ENCODE results near the gene KATNBL1.
A peak's percentile ranks its signal among the peaks of the same experiment; 100 is the strongest.

The KATNBL1 gene, protein sequence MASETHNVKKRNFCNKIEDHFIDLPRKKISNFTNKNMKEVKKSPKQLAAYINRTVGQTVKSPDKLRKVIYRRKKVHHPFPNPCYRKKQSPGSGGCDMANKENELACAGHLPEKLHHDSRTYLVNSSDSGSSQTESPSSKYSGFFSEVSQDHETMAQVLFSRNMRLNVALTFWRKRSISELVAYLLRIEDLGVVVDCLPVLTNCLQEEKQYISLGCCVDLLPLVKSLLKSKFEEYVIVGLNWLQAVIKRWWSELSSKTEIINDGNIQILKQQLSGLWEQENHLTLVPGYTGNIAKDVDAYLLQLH

DNA sequence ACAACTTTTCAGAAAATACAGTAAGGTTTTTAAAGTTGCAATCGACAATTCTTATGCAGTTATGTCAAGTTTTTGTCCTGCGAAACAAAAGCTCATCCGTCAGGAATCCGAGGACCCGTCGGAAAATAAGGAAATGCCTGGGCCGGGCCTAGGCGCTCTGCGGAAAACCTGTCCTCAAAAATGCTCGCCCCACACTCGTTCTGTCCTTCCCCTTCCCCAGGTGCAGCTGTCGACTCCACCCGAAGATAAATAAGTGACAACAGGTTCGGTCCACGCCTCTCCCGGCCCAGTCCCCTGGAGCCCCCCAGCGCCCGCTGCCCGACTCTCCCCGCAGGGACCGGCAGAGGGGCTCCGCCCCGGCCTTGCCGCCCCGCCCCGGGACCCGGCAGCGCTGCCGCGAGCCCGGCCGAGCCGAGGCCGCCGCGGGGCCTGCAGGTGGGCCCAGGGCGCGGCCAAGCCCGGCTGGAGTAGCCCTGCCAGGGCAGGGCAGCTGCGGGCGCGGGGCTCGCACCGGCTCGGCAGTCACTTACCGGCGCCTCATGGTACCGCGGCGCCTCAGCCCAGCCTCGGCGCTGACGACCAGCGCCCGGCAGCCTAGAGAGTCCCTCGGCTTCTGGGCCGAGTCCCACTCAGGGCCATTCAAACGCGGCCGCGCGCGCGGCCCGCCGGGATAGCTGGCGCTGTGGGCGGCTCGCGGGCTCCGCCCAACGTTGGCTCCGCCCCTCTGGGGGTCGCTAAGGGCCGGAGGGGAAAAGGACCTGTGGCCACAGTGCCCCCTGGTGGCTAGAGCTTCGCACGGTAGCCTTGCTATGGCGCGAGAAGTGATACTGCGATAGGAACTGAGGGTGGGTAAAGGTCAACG lies at the start of gene KATNBL1:
Gene KATNBL1 (minus strand): TSS at position 676 of the 862 bp plus-strand sequence. CDS start 46,420 bp downstream, outside the sequence.
- peak; percentile 94 to 95 for DNase-seq

DNA sequence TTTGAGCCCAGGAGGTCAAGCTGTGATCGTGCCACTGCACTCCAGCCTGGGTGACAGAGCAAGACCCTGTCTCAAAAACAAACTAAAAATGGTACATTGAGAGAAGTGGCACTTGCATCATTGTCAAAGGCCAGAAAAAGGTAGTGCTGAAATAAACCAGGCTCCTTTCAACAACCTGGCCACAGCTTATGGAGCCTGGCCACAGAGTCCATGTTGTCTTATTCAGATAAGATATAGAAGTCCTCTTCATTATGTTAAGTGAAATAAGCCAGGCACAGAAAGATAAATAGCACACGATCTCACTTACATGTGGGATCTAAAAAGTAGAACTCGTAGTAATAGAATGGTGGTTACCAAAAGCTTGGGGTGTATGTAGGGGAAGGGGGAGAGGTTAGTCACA lies 49.7 kb upstream of the KATNBL1 start:
- DNase-seq = no peak

DNA sequence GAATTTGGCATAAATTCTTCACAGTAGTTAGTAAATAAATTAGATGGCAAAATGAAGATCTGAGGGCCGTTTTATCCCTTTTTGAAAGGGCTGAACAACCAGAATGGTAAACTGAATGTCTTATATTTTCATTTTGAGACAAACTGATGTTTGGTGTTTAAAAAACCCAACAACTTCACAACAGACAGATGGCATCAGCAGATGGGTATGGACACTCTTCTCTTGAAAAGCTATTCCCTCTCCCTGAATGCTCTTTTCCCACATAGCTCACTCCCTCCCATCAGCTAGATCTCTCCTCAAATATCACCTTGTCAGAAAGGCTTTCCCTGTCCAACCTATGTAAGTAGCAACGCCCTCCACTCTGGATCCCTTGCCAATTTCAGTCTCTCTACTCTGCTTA lies 48.3 kb upstream of the KATNBL1 start:
- DNase-seq = no peak

DNA sequence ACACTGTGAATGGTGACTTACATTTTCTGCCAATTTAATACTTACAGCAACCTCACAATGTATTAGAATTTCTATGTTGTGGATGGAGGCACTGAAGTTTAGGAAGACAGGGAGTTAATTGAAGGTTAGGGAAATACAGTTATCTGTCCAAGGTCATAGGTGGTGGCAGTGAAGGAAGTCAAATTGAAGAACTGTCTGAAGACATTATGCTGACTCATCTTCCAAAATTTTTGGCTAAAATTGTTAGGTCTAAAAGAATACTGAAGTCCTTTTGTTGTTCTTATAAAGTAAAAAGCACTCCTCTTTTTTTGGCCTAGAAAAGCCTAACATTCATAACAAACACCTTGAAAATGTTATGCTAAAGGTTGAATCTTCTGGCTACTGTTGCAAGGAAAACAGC lies 42.6 kb upstream of the KATNBL1 start:
- no peak for DNase-seq

DNA sequence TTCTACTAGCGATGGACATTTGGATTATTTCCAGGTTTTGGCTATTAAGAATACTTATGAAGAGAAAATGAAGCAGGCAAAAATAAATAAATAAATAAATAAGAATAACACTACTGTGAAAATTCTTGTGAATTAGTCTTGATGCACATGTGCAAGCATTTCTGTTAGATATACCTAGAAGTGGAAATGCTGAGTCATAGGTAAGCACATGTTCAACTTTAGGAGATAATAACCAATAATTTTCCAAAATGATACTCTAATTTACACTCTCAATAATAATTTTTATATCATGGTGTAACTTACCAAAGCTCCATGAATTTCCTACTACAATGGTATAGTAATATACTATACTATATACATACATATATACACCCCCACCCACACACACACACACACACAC lies 38.3 kb upstream of the KATNBL1 start:
- DNase-seq = no peak

DNA sequence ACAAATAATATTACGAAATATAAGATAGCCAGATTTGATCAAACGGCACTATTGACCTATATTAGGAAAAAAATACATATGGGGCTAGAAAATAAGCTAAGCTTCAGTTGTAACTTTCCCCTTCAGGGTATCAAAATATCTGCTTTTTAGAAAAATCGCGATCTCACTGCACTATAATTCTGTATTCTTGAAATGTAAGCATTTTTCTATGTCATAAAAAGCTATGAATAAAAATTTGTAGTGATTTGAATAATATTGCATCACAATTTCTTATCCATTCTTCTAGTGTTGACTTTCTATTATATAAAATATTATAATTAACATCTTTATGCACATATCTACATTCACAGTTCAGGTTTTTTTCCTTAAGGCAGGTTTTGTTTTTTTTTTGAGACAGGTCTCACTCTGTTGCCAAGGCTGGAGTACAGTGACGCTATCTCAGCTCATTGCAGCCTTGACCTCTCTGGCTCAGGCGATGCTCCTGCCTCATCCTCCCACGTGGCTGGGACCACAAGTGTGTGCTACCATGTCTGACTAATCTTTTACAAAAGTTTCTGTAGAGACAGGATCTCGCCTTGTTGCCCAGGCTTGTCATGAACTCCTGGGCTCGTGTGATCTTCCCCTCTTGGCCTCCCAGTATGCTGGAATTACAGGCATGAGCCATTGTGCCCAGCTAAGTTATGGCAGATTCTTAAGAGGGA lies 36.5 kb upstream of the KATNBL1 start:
- DNase-seq = no peak

DNA sequence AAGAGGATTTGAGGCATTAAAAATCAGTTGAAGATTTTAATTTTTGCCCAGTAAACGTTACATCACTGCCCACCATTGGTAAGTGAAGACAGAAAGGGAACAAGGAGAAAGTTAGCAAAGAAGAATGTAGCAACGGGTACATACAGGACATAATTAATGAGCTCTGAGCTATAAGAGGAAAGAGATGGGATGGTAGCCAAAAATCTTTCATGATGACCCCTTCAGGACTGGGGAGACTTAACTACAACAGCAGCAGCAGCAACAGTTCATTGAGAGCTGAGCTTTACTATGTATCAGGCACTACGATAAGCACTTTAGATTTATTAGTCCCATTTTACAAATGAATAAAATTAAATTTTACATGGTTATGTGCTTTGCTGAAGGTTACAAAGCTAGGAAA lies 33.3 kb upstream of the KATNBL1 start:
- no peak for DNase-seq

DNA sequence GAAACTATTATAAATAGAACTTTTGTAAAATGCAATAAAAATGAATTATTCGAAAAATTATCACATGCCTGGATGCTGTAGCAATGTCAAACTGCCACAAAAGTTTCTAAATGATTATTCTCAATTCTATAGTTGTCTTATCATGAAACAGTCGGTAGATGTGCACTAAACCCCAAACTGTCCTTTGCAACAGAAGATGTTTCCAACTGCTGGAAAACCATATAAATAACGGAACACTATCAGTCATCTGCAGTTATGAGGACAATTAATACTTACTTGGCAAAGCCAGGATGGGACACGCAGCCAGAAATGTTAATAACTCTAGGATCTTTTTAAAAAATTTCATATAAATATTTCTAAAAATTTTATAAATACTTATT lies 32.4 kb upstream of the KATNBL1 start:
- DNase-seq = no peak

DNA sequence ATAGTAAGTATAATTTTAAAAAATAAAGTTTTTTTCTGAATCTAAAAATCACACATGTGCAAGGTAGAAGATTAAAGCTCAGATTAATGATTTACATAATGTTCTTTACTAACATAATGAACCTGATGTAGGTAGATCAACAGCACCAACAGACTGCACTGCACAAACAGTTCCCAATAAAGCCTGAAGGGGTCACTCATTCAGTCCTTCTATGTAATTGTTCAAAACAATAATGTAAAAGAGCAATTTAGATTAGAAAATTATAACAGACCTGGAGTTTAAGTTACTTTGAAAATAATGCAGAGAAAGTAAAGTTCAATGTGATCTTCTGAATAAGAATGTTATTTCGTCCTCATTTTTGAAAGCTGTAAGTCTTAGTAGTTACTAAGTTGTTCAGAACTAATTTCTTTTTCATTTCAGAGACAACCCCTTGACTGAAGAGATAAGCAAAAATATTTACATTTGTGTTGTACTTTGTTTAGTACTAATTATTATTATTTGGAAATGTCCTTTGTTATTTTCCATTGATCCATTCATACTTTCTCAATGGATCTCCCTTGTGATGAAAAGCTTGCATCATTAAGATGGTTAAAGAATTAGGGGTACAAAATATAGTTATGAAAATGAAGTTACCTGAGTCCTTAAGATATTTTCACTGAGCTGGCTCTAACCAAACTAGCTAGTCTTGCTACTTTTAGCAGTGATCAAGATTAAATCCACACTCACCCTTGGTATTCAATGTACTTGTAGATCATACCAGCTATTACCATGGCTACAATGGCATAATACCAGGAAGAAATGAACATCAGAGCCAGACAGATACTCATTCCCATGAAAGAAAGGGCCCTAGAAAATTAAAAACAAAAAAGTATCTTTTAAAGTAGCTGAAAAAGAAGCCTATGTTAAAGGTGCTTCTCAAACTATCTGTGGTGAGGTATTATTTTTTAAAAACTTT lies 31.8 kb upstream of the KATNBL1 start:
- peak in 1 of 2 experiments; percentile 48 for DNase-seq

DNA sequence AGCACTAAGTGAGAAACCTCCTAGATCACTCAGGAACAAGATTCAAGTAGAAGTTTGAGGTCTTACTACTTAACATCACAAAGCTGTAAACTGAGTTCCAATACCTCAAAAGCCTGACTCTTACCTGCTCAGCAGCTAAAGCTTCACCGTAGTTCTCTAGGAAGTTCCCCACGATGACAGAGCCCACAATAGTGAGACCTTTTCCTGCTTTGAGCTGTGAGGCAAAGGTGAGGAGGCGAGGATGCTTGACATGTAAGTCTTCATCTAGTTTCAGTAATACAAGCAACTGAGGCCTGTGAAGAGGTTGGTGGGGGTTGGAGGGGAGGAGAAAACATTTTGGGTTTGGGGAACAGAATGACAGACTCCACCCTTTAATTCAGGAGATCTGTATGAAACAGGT lies 30.6 kb upstream of the KATNBL1 start:
- no peak for DNase-seq

DNA sequence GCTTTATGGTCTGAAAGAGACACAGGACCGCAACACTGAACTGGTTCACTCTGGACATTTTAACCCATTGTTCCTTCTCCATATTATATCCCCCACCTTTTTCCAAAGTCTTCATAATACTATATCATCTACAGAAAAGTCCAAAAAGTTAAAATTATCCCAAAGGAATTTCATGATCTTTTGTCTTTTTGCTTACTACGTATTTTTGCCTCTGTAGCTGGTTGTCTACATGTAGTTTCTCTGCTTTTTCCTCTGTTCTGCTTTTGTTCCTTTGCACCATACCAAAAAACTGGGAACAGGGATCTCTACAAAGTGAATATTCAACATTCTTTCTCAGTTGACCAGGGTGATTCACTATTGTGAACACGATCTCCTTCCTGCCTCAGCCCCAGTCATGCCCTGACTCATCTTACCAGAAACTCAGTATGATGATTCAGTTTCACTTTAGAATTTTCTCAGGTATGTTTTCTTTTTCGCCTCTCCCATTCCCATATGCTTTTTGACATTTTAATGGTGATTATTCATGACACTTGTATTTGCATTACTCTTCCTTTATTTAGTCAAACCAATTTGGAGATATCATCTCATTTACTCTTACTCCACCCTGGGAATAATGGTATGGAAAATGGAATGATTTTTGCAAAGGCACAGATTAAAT lies 29.4 kb upstream of the KATNBL1 start:
- no peak for DNase-seq

DNA sequence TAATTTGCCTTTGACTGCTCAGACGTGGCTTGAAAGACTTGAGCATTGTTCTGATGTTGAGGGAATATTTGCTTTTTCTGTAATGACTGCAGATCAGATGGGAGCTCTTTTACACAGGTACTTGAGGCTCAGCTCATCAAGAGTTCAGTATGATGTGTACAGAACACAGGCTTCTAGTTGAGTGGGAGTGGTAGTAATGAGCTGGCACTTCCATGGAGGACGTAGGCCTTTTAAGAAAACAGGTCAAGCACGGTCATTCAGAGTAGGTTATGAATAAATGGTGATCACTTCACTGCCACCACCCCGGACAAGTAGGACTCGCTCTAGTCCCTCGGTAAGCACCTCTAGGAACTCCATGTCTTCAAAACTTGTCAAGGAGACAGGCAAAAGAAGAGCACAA lies 23.7 kb upstream of the KATNBL1 start:
- no peak for DNase-seq

DNA sequence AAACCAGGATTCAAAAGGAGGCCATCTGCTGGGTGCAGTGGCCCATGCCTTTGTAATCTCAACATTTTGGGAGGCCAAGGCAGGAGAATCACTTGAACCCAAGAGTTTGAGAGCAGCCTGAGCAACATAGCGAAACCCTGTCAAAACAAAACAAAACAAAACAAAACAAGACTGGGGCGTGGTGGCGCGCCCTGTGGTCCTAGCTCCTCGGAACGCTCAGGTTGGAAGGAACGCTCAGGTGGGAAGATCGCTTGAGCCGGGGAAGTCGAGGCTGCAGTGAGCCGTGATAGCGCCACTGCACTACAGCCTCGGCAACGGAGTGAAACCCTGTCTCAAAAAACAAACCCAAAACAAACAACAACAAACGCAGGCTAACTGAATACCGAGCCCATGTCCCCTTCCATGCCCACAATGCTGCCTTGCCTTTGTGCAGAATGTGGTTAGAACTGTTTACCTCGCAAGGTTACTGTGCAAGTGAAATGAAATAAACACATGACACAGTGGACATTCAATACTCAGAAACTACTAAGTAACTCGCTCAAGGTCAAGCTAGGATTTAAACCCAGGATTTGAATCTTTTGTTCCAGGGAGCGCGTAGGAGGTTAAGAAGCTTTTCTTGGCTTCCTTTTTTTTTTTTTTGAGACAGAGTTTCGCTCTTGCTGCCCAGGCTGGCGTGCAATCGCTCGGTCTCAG lies 14.2 kb upstream of the KATNBL1 start:
- DNase-seq = no peak

DNA sequence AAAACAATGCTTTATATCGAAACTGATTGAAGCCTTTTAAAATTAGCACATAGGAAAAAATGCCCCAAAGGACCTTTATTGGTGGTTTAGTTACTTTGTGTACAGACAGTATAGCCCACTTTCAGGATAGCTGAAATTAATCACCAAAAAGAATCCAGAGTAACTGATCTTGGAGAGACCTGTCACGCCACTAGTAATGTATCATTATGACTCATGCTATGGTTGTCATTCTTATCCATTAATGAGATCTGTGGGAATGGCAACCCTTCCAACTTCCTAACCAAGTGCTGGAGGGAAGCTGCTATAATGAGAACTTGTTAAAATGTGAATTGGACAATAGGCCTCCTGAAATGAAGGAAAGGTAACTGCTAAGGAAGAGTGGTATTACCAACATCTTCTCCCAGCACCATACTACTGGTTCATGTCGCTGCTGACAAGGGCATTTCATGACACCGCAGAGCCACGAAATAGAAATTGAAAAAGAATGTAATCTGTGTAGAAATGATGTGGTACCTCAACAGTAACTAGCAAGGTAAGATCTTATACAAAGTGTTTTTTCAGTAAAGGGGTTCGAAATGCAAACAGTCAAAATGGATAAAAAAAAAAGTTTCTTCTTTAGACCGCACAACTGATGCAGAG lies 7.8 kb upstream of the KATNBL1 start:
- no peak for DNase-seq

DNA sequence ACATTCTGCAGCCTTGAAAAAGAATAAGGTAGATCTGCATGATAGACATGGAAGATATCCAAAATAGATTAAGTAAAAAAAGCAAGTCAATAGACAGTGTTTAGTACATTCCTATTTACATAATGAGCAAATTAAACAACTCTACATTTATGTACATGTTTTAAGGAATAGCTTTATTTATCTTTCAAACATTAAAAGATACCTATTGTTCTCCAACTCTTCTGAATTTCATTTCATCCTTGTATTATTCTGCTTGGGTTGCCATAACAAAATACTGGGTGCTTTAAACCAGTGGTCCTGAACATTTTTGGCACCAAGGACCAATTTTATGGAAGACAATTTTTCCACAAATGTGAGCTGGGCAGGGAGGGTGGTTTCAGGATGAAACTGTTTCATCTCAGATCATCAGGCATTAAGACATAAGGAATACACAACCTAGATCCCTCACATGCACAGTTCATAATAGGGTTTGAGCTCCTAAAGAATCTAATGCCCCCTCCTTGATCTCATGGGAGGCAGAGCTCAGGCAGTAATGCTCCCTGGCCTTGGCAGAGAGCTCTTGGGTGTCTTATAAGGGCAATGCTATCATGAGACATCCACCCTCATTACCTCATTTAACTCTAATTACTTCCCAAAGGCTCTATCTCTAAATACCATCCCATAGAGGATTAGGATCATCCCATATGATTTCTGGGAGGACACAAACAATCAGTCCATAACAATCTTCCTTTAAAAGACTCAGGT lies 6.8 kb upstream of the KATNBL1 start:
- DNase-seq = no peak

DNA sequence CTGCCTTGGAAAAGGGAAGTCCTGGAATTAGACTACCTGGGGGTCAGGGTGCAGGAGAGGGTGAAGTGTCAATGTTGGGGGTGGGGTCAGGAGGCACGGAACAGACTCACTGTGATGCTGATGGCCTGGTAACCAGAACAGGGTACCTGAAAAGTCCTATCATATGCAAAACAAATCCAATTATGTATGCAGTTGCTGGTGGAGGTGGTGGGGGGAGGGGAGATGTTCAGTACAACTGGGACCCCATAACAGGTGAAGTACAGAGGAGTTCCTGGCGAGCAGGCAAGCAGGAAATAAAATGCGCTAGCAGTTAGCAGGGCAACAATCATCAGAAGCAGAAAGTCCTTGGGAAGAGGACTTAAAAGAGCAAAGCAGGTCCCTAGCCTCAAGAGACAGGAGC lies 4.2 kb upstream of the KATNBL1 start:
- DNase-seq = no peak

DNA sequence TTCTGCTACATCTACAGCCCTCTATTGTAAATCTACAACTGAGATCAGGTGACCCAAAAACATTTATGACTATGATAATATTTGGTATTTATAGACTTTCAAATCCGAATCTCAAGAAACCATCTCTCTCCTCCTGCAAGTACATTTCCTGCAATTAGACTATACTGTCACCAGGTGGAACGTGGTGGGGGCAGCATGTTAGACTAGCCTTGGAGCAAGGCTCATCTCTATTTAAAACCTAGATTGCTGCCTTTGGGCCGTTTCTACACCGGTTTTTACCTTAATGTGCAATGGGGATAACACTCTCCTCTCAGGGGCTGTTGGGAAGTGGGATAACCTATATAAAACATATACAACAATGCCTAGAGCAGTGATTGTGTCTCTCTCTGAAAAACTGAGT lies 3.8 kb upstream of the KATNBL1 start:
- DNase-seq = no peak

DNA sequence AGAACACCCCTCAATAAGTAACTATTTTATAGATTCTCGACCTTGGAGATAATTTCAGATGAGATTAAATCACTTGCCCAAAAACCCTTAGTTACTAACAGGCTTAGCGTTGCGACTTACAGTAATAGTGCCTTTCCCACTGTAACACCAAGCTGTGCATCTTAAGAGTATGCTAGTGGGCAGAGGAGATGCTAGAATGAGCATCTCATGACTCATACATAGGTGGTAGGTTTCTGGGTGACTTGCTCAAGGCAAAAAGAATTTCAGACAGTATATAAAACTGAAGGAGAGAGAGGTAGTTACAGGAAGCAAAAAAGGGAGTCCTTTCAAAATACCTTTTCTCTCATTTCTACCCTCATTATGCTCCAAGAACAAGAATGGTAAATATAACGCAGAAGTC lies 3.9 kb downstream of the KATNBL1 start:
- no peak for DNase-seq

DNA sequence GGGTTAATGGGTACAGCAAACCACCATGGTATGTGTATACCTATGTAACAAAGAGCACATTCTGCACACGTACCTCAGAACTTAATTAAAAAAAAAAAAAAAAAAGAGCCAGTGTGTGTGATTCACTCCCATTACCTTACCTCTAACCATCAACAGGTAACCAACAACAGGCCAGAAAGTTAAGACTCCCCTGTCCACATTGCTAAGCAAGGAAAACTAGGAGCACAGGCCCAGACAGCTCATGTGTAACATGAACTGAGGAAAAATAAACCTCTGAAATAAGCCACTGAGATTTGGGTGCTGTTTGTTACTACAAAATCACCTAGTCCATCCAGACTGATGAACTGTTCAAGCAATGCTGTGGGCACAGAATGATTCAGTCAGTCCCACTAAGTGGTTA lies 6.0 kb downstream of the KATNBL1 start:
- no peak for DNase-seq

DNA sequence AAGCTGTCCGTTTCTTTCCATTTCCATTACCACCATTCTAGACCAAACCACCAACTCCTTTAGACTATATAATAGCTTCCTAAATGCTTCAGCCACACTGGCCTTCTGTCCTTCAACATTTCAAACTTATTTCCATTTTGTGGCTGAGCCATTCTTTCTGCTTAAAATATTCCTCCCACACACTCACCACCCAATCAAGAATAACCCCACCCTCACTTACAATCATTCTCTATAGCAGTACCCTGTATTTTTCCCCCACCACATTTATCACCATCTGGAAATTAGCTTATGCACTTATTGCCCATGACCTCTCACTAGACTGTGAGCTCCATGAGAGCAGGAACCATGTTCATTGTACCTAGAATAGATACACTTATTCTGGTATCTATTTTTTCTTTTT lies 6.6 kb downstream of the KATNBL1 start:
- DNase-seq = no peak
